ENCODE results near the gene OSBP.

GRCh38 chr11:59629996-59630395 is 14.4 kb upstream of the OSBP start:
- TF ChIP-seq, protein P1, sequence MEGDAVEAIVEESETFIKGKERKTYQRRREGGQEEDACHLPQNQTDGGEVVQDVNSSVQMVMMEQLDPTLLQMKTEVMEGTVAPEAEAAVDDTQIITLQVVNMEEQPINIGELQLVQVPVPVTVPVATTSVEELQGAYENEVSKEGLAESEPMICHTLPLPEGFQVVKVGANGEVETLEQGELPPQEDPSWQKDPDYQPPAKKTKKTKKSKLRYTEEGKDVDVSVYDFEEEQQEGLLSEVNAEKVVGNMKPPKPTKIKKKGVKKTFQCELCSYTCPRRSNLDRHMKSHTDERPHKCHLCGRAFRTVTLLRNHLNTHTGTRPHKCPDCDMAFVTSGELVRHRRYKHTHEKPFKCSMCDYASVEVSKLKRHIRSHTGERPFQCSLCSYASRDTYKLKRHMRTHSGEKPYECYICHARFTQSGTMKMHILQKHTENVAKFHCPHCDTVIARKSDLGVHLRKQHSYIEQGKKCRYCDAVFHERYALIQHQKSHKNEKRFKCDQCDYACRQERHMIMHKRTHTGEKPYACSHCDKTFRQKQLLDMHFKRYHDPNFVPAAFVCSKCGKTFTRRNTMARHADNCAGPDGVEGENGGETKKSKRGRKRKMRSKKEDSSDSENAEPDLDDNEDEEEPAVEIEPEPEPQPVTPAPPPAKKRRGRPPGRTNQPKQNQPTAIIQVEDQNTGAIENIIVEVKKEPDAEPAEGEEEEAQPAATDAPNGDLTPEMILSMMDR (IDR thresholded peaks at IDR 0.05) = no peak
- no peak for TF ChIP-seq POLR2A (IDR thresholded peaks at IDR 0.05)
- no peak for TF ChIP-seq POLR2AphosphoS5 (IDR thresholded peaks at IDR 0.05)
- TF ChIP-seq EP300 (IDR thresholded peaks at IDR 0.05) = no peak

Measured in gastroesophageal sphincter (tissue), 3 donors.